ENCODE measurements around the gene CAP2. TPM values are rescaled to one million over a fixed set of nuclear protein-coding genes. Genes with fewer than 3 reads are reported as not detected.
A peak's percentile ranks its signal among the peaks of the same experiment; 100 is the strongest.
"Not testable (repeated sequence)": the region's sequence is repeated elsewhere in the genome, so short reads cannot be mapped to it uniquely, and the experiment has no call there.

CAP2 gene
- total RNA-seq, 1 donor: 49.7 TPM

- no peak overlapping the region for H3K4me3 ChIP-seq (ENCODE audit: low read depth, low read length)
- TF ChIP-seq CTCF (IDR thresholded peaks at IDR 0.05; ENCODE audit: insufficient read depth, low read depth, low read length): no peak
- DNase-seq (ENCODE audit: low read depth): no peak
Observed at GRCh38 chr6:17413313-17413750, 19.9 kb downstream of the CAP2 start.

GRCh38 chr6:17414395-17414794, 21.0 kb downstream of the CAP2 start:
- not testable (repeated sequence) for DNase-seq (ENCODE audit: low read depth); H3K4me3 ChIP-seq (ENCODE audit: low read depth, low read length)

GRCh38 chr6:17415321-17415720, 21.9 kb downstream of the CAP2 start:
- DNase-seq (ENCODE audit: low read depth): no peak
- no peak overlapping the region for H3K4me3 ChIP-seq (ENCODE audit: low read depth, low read length)
- TF ChIP-seq CTCF (IDR thresholded peaks at IDR 0.05; ENCODE audit: insufficient read depth, low read depth, low read length): no peak

GRCh38 chr6:17416806-17417205, 23.4 kb downstream of the CAP2 start:
- H3K4me3 ChIP-seq (ENCODE audit: low read depth, low read length): no peak overlapping the region
- no peak for DNase-seq (ENCODE audit: low read depth)
- no peak for TF ChIP-seq CTCF (IDR thresholded peaks at IDR 0.05; ENCODE audit: insufficient read depth, low read depth, low read length)

- no peak for TF ChIP-seq CTCF (IDR thresholded peaks at IDR 0.05; ENCODE audit: insufficient read depth, low read depth, low read length)
- peak overlapping the region; percentile 5 for H3K4me3 ChIP-seq (ENCODE audit: low read depth, low read length)
- DNase-seq (ENCODE audit: low read depth): peak; percentile 49
Observed at GRCh38 chr6:17417817-17418216, 24.4 kb downstream of the CAP2 start.

GRCh38 chr6:17418281-17419188, 25.1 kb downstream of the CAP2 start:
- H3K4me3 ChIP-seq (ENCODE audit: low read depth, low read length): peak overlapping the region; percentile 5
- peak; percentile 48 for DNase-seq (ENCODE audit: low read depth)
- TF ChIP-seq CTCF (IDR thresholded peaks at IDR 0.05; ENCODE audit: insufficient read depth, low read depth, low read length): no peak

- no peak overlapping the region for H3K4me3 ChIP-seq (ENCODE audit: low read depth, low read length)
- DNase-seq (ENCODE audit: low read depth): peak; percentile 45
- TF ChIP-seq CTCF (IDR thresholded peaks at IDR 0.05; ENCODE audit: insufficient read depth, low read depth, low read length): no peak
Observed at GRCh38 chr6:17419189-17419575, 25.8 kb downstream of the CAP2 start.

All from fibroblast of villous mesenchyme (primary cell).